Vagina (tissue), 2 donors: ENCODE data around the gene PSMD12. TPM values are rescaled to one million over a fixed set of nuclear protein-coding genes. Genes with fewer than 3 reads are reported as not detected.

ENCODE experiments used
- DNase-seq, 2 donors: peaks; one replicate each; pipeline ENCODE4 v3.0.0-alpha.2; 2017; ENCODE audit errors: extremely low spot score in 2 of 2
- H3K27ac ChIP-seq: fragments of 200-600 bp; sonication (generic); one replicate; pipeline ENCODE4 v1.5.1; 2019
- H3K27me3 ChIP-seq: fragments of 200-600 bp; sonication (generic); one replicate; pipeline ENCODE4 v1.5.1; 2019
- H3K36me3 ChIP-seq, 2 donors: fragments of 200-600 bp; sonication (generic); one replicate each; pipeline ENCODE4 v1.5.1; 2017 to 2019
- H3K4me1 ChIP-seq: fragments of 200-600 bp; sonication (generic); one replicate; pipeline ENCODE4 v1.5.1; 2019
- H3K4me3 ChIP-seq, 2 donors: fragments of 200-600 bp; sonication (generic); 1 replicate in 1 of 2; 2 replicates in 1 of 2; pipeline ENCODE4 v1.5.1; 2016 to 2019
- H3K9me3 ChIP-seq: fragments of 200-600 bp; sonication (generic); one replicate; pipeline ENCODE4 v1.5.1; 2019
- CTCF ChIP-seq, 3 experiments: fragments of 450-650 bp in 2 of 3; fragments of 200-600 bp in 1 of 3; sonication (generic) in 1 of 3; IDR thresholded peaks; one replicate each; pipeline ENCODE4 v1.5.1; 2017 to 2019; ENCODE audit warnings: antibody characterized with exemption in 3 of 3, mild to moderate bottlenecking in 2 of 3, moderate library complexity in 2 of 3
- POLR2A ChIP-seq, 2 donors: fragments of 450-650 bp; IDR thresholded peaks; one replicate each; pipeline ENCODE4 v1.6.1; 2017; ENCODE audit warnings: antibody characterized with exemption in 2 of 2, mild to moderate bottlenecking in 2 of 2, moderate library complexity in 2 of 2
- POLR2AphosphoS5 ChIP-seq, 2 donors: sonication (generic); formaldehyde crosslinking; IDR thresholded peaks; one replicate each; pipeline ENCODE4 v1.9.0; 2017; ENCODE audit warnings: antibody characterized with exemption in 2 of 2, mild to moderate bottlenecking in 2 of 2, low read depth in 1 of 2; ENCODE audit not compliant: insufficient read depth in 1 of 2
- intact Hi-C: fragments of 100-400 bp; cut with DNase I; formaldehyde crosslinking; loops from one replicate; pipeline ENCODE4 v1.15.1; 2023
- total RNA-seq: library from RNA; depleted of rRNA; stranded (reverse); fragments of >200 nt; gene quantifications from one replicate; pipeline ENCODE4 v1.2.3, GENCODE V29; 2016

Gene PSMD12
- total RNA-seq, 1 donor from 2014 or later = 26.0 TPM

DNA sequence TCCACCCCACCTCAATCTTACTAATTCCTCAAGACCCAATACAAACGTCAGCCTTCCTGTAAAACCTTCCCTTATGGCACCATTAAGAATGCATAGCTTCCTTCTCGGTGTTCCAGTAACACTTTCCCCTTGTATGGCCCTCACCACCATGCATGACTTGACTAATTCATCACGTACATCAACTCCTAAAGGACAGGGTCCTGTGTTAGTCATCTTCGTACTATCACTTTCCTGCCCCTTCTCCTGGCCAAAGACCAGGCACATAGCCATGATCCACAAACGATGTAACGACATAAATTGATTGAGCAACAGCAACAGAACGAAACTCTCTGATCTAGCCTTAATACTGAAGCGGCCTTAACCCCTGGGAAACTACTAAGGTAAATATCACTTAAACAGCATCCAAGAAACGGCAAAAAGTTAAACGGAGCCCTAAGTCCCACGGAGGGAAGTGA, 612 bp downstream of the PSMD12 start:
- Histone ChIP-seq H3K9me3 (no peaks in the 10 kb centered on the region), H3K27ac (peak overlapping the region; percentile 85)

GRCh38 chr17:67364847-67365737, 1.3 kb downstream of the PSMD12 start:
- Histone ChIP-seq H3K4me1 (peaks cover 60% of the 10 kb centered on the region), H3K4me3 (peak overlapping the region; percentile 76 to 87), H3K9me3 (no peaks in the 10 kb centered on the region), H3K36me3 (no peaks in the 10 kb centered on the region), H3K27ac (peak overlapping the region; percentile 85), H3K27me3 (no peaks in the 10 kb centered on the region)
- no peak for DNase-seq
- intact Hi-C loops = loop anchor here (5.0 kb wide), 1 partner anchor 462 kb away; the partner anchor contains the start of gene BPTF
- TF ChIP-seq POLR2A (IDR thresholded peaks at IDR 0.05) (no peak), CTCF (IDR thresholded peaks at IDR 0.05) (no peak), POLR2AphosphoS5 (IDR thresholded peaks at IDR 0.05; ENCODE audit: insufficient read depth in 1 of 2, low read depth in 1 of 2) (no peak)

More for the DNA sequence above, 612 bp downstream of the PSMD12 start:
- Histone ChIP-seq H3K4me1 (peaks cover 53% of the 10 kb centered on the region), H3K4me3 (peak overlapping the region; percentile 76 to 87), H3K27me3 (no peaks in the 10 kb centered on the region), H3K36me3 (no peaks in the 10 kb centered on the region)
- TF ChIP-seq POLR2A (IDR thresholded peaks at IDR 0.05) (no peak), POLR2AphosphoS5 (IDR thresholded peaks at IDR 0.05; ENCODE audit: insufficient read depth in 1 of 2, low read depth in 1 of 2) (no peak), CTCF (IDR thresholded peaks at IDR 0.05) (no peak)
- intact Hi-C loops = loop anchor here (5.0 kb wide), 1 partner anchor 462 kb away; the partner anchor contains the start of gene BPTF
- no peak for DNase-seq

DNA sequence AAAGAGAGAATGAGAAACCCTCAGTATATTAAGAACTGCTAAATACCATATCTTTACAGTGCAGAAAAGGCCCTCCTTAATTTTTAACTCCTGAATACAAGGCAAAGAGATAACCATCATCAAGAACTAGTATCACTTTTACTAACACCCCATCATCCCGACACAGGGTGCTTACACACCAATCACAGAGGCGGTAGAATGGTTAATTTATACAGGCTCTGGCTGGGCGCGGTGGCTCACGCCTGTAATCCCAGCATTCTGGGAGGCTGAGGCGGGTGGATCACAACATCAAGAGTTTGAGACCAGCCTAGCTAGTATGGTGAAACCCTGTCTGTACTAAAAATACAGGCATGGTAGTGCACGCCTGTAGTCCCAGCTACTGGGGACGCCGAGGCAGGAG, 4.2 kb downstream of the PSMD12 start:
- intact Hi-C loops = no loop called here
- Histone ChIP-seq H3K4me3 (no peak overlapping the region), H3K4me1 (peaks cover 76% of the 10 kb centered on the region), H3K9me3 (no peaks in the 10 kb centered on the region), H3K36me3 (peaks cover 0 to 6% of the 10 kb centered on the region in 2 donors), H3K27me3 (no peaks in the 10 kb centered on the region), H3K27ac (no peak overlapping the region)
- TF ChIP-seq POLR2AphosphoS5 (IDR thresholded peaks at IDR 0.05; ENCODE audit: insufficient read depth in 1 of 2, low read depth in 1 of 2) = no peak
- TF ChIP-seq POLR2A (IDR thresholded peaks at IDR 0.05) = no peak
- no peak for TF ChIP-seq CTCF (IDR thresholded peaks at IDR 0.05)
- no peak for DNase-seq

GRCh38 chr17:67360880-67361279, 5.5 kb downstream of the PSMD12 start:
- Histone ChIP-seq H3K4me3 (no peak overlapping the region), H3K27me3 (no peaks in the 10 kb centered on the region), H3K9me3 (no peaks in the 10 kb centered on the region), H3K36me3 (peaks cover 0 to 16% of the 10 kb centered on the region in 2 donors), H3K27ac (no peak overlapping the region), H3K4me1 (peaks cover 70% of the 10 kb centered on the region)
- TF ChIP-seq POLR2AphosphoS5 (IDR thresholded peaks at IDR 0.05; ENCODE audit: insufficient read depth in 1 of 2, low read depth in 1 of 2) (peak in 1 of 2 donors; percentile 23), CTCF (IDR thresholded peaks at IDR 0.05) (no peak), POLR2A (IDR thresholded peaks at IDR 0.05) (no peak)
- intact Hi-C loops = no loop called here
- DNase-seq = no peak
